ENCODE results near the gene DTNBP1.

DNA sequence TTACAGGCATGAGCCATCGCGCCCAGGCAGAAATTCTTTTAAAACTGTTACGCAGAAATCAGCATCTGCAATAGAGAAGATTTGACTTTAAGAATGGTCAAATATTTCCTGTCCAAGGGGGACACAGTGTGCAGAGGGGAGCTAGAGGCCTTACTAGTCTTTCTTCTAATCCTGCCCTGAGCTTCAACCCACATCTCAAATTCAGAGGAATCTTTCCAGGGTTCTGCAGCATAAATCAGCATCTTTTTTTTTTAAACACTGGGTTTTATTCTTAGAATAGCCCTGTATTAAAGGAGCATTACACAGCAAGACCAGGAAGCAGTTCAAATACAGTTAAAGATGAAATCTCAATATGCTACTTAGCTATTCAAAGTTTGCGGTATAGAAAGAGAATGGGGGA is 81.1 kb downstream of the DTNBP1 start:
- TF ChIP-seq, protein P1, sequence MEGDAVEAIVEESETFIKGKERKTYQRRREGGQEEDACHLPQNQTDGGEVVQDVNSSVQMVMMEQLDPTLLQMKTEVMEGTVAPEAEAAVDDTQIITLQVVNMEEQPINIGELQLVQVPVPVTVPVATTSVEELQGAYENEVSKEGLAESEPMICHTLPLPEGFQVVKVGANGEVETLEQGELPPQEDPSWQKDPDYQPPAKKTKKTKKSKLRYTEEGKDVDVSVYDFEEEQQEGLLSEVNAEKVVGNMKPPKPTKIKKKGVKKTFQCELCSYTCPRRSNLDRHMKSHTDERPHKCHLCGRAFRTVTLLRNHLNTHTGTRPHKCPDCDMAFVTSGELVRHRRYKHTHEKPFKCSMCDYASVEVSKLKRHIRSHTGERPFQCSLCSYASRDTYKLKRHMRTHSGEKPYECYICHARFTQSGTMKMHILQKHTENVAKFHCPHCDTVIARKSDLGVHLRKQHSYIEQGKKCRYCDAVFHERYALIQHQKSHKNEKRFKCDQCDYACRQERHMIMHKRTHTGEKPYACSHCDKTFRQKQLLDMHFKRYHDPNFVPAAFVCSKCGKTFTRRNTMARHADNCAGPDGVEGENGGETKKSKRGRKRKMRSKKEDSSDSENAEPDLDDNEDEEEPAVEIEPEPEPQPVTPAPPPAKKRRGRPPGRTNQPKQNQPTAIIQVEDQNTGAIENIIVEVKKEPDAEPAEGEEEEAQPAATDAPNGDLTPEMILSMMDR (conservative IDR thresholded peaks at IDR 0.05; ENCODE audit: low read length) = no peak
- TF ChIP-seq EZH2phosphoT487 (IDR thresholded peaks at IDR 0.05; ENCODE audit: borderline replicate concordance, low read depth, low read length) = no peak

All from OCI-LY7 (cell line).